Calu3 (cell line): Measurements from ENCODE around the gene AFAP1. TPM values are rescaled to one million over a fixed set of nuclear protein-coding genes. Genes with fewer than 3 reads are reported as not detected.

ENCODE experiments used
- BruUV-seq: library from RNA; stranded (reverse); fragments of 400-500 nt; replicated peaks from 2 replicates; lab custom pipeline; 2021; lab: Mats Ljungman, UMichigan
- CTCF ChIA-PET: fragments of 300-600 bp; sonication (Branson Sonifier 250); formaldehyde crosslinking; loops from one replicate; lab custom pipeline; 2022; ENCODE audit warnings: antibody characterized with exemption; lab: Charles Lee
- DNase-seq: peaks from one replicate; pipeline ENCODE4 v3.0.0; 2022
- H3K27ac Mint-ChIP-seq: one replicate; pipeline ENCODE4 v1.8.0; 2022; ENCODE audit warnings: mixed read lengths; ENCODE audit not compliant: unreplicated experiment
- H3K27me3 Mint-ChIP-seq: one replicate; pipeline ENCODE4 v1.8.0; 2022; ENCODE audit warnings: mixed read lengths; ENCODE audit not compliant: unreplicated experiment
- H3K36me3 Mint-ChIP-seq: one replicate; pipeline ENCODE4 v1.8.0; 2022; ENCODE audit warnings: mild to moderate bottlenecking, moderate library complexity, mixed read lengths; ENCODE audit not compliant: insufficient read depth, unreplicated experiment
- H3K4me1 Mint-ChIP-seq: one replicate; pipeline ENCODE4 v1.8.0; 2022; ENCODE audit warnings: mild to moderate bottlenecking, low read depth, mixed read lengths; ENCODE audit not compliant: unreplicated experiment
- H3K4me3 Mint-ChIP-seq: one replicate; pipeline ENCODE4 v1.8.0; 2022; ENCODE audit warnings: mild to moderate bottlenecking, low read depth, moderate library complexity, mixed read lengths; ENCODE audit not compliant: unreplicated experiment
- H3K9me3 Mint-ChIP-seq: one replicate; pipeline ENCODE4 v1.8.0; 2022; ENCODE audit warnings: low read depth, mixed read lengths; ENCODE audit not compliant: unreplicated experiment
- intact Hi-C: fragments of 100-400 bp; cut with micrococcal nuclease; formaldehyde crosslinking; loops from one replicate; pipeline ENCODE4 v1.10.0; 2022; ENCODE audit not compliant: unreplicated experiment
- total RNA-seq: library from RNA; stranded (reverse); gene quantifications from 2 replicates; pipeline ENCODE4 v1.2.3, GENCODE V29; 2022
- TF ChIP-seq, protein P1 (sequence below): fragments of 200-600 bp; IDR thresholded peaks from one replicate; pipeline ENCODE4 v1.8.0; 2022; ENCODE audit warnings: antibody characterized with exemption; ENCODE audit not compliant: unreplicated experiment

The AFAP1 gene
- total RNA-seq, 1 experiment from 2014 or later = 40.1 TPM

GRCh38 chr4:7859326-7859725, 80.3 kb downstream of the AFAP1 start:
- BruUV-seq = no TSS peak
- TF ChIP-seq, protein P1, sequence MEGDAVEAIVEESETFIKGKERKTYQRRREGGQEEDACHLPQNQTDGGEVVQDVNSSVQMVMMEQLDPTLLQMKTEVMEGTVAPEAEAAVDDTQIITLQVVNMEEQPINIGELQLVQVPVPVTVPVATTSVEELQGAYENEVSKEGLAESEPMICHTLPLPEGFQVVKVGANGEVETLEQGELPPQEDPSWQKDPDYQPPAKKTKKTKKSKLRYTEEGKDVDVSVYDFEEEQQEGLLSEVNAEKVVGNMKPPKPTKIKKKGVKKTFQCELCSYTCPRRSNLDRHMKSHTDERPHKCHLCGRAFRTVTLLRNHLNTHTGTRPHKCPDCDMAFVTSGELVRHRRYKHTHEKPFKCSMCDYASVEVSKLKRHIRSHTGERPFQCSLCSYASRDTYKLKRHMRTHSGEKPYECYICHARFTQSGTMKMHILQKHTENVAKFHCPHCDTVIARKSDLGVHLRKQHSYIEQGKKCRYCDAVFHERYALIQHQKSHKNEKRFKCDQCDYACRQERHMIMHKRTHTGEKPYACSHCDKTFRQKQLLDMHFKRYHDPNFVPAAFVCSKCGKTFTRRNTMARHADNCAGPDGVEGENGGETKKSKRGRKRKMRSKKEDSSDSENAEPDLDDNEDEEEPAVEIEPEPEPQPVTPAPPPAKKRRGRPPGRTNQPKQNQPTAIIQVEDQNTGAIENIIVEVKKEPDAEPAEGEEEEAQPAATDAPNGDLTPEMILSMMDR = no peak
- Mint-ChIP-seq H3K27me3 (no peaks in the 10 kb centered on the region), H3K27ac (no peak overlapping the region), H3K4me1 (no peaks in the 10 kb centered on the region), H3K9me3 (no peaks in the 10 kb centered on the region), H3K4me3 (no peak overlapping the region), H3K36me3 (peaks cover 9% of the 10 kb centered on the region)
- intact Hi-C loops = no loop called here
- no peak for DNase-seq
- CTCF ChIA-PET = no interaction called here

DNA sequence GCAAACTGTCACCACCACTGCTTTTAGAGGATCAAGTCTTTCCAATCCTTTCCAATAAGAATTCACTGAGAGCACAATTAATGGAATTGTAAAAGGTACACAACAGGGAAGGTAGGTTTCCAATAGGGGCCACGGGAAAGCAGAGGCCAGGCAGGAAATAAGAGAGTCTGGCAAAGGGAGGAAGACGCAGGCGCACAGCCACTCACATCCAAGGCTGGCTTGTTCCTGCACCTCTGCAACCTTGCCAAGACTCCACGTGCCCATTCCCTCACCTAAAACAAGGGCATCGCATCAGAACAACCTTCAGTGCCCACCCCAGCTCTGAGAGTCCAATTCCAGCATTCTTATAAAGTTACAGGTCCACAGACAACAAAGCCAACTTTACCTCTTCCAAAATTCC, 81.2 kb downstream of the AFAP1 start:
- Mint-ChIP-seq H3K27ac (no peak overlapping the region), H3K36me3 (peaks cover 9% of the 10 kb centered on the region), H3K27me3 (no peaks in the 10 kb centered on the region), H3K4me3 (no peak overlapping the region), H3K9me3 (no peaks in the 10 kb centered on the region), H3K4me1 (no peaks in the 10 kb centered on the region)
- intact Hi-C loops = no loop called here
- BruUV-seq = no TSS peak
- DNase-seq = no peak
- TF ChIP-seq, protein P1 = no peak
- CTCF ChIA-PET = no interaction called here

DNA sequence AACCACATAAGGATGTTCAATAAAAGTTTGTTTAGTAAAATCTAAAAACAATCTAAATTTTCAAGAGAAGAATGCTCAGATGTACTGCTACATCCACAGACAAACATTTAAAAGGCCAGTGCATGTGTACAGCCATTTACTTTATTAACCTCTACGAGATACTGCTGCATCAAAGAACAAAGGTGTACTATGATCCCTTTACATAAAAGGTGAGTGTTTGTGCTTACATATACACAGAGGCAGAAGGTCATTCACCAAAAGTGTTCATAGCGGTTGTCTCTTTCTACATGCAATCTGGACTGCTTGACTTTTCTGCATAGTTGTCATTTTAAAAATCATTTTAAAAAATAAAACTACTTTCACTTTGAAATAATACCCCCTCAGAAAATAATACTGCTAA, 81.7 kb downstream of the AFAP1 start:
- BruUV-seq = no TSS peak
- TF ChIP-seq, protein P1 = no peak
- no peak overlapping the region for H3K27ac Mint-ChIP-seq
- peaks cover 9% of the 10 kb centered on the region for H3K36me3 Mint-ChIP-seq
- no peaks in the 10 kb centered on the region for H3K4me1 Mint-ChIP-seq
- H3K4me3 Mint-ChIP-seq = no peak overlapping the region
- no peak for DNase-seq
- intact Hi-C loops = no loop called here
- no peaks in the 10 kb centered on the region for H3K9me3 Mint-ChIP-seq
- CTCF ChIA-PET = no interaction called here
- H3K27me3 Mint-ChIP-seq = no peaks in the 10 kb centered on the region

GRCh38 chr4:7857238-7857701, 82.4 kb downstream of the AFAP1 start:
- Mint-ChIP-seq H3K36me3 (peaks cover 9% of the 10 kb centered on the region), H3K9me3 (no peaks in the 10 kb centered on the region), H3K4me1 (peaks cover 5% of the 10 kb centered on the region), H3K4me3 (no peak overlapping the region), H3K27me3 (no peaks in the 10 kb centered on the region), H3K27ac (no peak overlapping the region)
- intact Hi-C loops = no loop called here
- BruUV-seq = no TSS peak
- no peak for DNase-seq
- CTCF ChIA-PET = no interaction called here
- TF ChIP-seq, protein P1 = no peak
